Fibroblast of lung (primary cell): Measurements from ENCODE around the gene ABCC9. TPM values are rescaled to one million over a fixed set of nuclear protein-coding genes. Genes with fewer than 3 reads are reported as not detected.

ENCODE experiments used
- DNase-seq, 2 donors: peaks; one replicate each; pipeline versions ENCODE4 v3.0.0 to v3.0.0-alpha.2; 2010; ENCODE audit warnings: low read depth in 2 of 2
- H2AFZ ChIP-seq: 2 replicates; pipeline ENCODE4 v1.5.1; 2012; ENCODE audit warnings: low read length, control low read depth, inconsistent platforms
- H3K27ac ChIP-seq: 2 replicates; pipeline ENCODE4 v1.5.1; 2011; ENCODE audit warnings: low read length, control low read depth; ENCODE audit not compliant: insufficient read depth
- H3K27me3 ChIP-seq: 2 replicates; pipeline ENCODE4 v1.5.1; 2011; ENCODE audit warnings: mild to moderate bottlenecking, low read length; ENCODE audit not compliant: control insufficient read depth, insufficient read depth
- H3K36me3 ChIP-seq: 2 replicates; pipeline ENCODE4 v1.5.1; 2011; ENCODE audit warnings: low read length; ENCODE audit not compliant: control insufficient read depth, insufficient read depth
- H3K4me1 ChIP-seq: 2 replicates; pipeline ENCODE4 v1.5.1; 2011; ENCODE audit warnings: low read length; ENCODE audit not compliant: control insufficient read depth, insufficient read depth; ENCODE audit errors: extremely low read depth
- H3K4me2 ChIP-seq: 2 replicates; pipeline ENCODE4 v1.5.1; 2011; ENCODE audit warnings: low read length, control low read depth; ENCODE audit not compliant: insufficient read depth; ENCODE audit errors: extremely low read depth
- H3K4me3 ChIP-seq, 4 experiments: fragments of 200-600 bp in 1 of 4; sonication (generic) in 1 of 4; replicated peaks in 1 of 4; 2 replicates each; pipeline ENCODE4 v1.5.1; 2011 to 2016; ENCODE audit warnings: low read length in 4 of 4, low read depth in 3 of 4, mild to moderate bottlenecking in 3 of 4, control low read depth in 2 of 4, inconsistent platforms in 1 of 4, mixed read lengths in 1 of 4; ENCODE audit not compliant: insufficient read depth in 1 of 4; ENCODE audit errors: control extremely low read depth in 1 of 4
- H3K79me2 ChIP-seq: 2 replicates; pipeline ENCODE4 v1.5.1; 2012; ENCODE audit warnings: mild to moderate bottlenecking, low read length, inconsistent platforms; ENCODE audit not compliant: control insufficient read depth, insufficient read depth
- H3K9ac ChIP-seq: 2 replicates; pipeline ENCODE4 v1.5.1; 2011; ENCODE audit warnings: mild to moderate bottlenecking, low read length, control low read depth; ENCODE audit not compliant: insufficient read depth
- H3K9me3 ChIP-seq: 2 replicates; pipeline ENCODE4 v1.5.1; 2012; ENCODE audit warnings: low read depth, low read length; ENCODE audit not compliant: control insufficient read depth, insufficient read depth
- H4K20me1 ChIP-seq: 2 replicates; pipeline ENCODE4 v1.5.1; 2011; ENCODE audit warnings: low read length; ENCODE audit not compliant: control insufficient read depth, insufficient read depth; ENCODE audit errors: extremely low read depth
- EZH2 ChIP-seq: IDR thresholded peaks from 2 replicates; pipeline ENCODE4 v1.5.1; 2012; ENCODE audit warnings: low read length, control low read depth, mild to moderate bottlenecking; ENCODE audit errors: missing control alignments
- polyA plus RNA-seq, 2 donors: library from polyadenylated mRNA; depleted of rRNA in 1 of 2; stranded (reverse) in 1 of 2; unstranded in 1 of 2; fragments of >200 nt; gene quantifications; 2 replicates each; pipeline ENCODE4 v1.2.1, GENCODE V29; 2011 to 2012; ENCODE audit warnings: missing spikeins in 1 of 2
- total RNA-seq: library from RNA; depleted of rRNA; stranded (reverse); fragments of >200 nt; gene quantifications from 2 replicates; pipeline ENCODE4 v1.2.1, GENCODE V29; 2014
- TF ChIP-seq, protein P1 (sequence below), 2 donors: IDR thresholded peaks in 1 of 2; conservative IDR thresholded peaks in 1 of 2; 1 replicate in 1 of 2; 2 replicates in 1 of 2; pipeline ENCODE4 v1.5.1; 2011 to 2012; ENCODE audit warnings: low read length in 2 of 2, control low read depth in 1 of 2, inconsistent platforms in 1 of 2, low read depth in 1 of 2, mild to moderate bottlenecking in 1 of 2

ABCC9 gene
- total and polyA plus RNA-seq, 2 donors (not counting 1 experiment from before 2014, with no cell fraction given) = 9.9 to 31.1 TPM

DNA sequence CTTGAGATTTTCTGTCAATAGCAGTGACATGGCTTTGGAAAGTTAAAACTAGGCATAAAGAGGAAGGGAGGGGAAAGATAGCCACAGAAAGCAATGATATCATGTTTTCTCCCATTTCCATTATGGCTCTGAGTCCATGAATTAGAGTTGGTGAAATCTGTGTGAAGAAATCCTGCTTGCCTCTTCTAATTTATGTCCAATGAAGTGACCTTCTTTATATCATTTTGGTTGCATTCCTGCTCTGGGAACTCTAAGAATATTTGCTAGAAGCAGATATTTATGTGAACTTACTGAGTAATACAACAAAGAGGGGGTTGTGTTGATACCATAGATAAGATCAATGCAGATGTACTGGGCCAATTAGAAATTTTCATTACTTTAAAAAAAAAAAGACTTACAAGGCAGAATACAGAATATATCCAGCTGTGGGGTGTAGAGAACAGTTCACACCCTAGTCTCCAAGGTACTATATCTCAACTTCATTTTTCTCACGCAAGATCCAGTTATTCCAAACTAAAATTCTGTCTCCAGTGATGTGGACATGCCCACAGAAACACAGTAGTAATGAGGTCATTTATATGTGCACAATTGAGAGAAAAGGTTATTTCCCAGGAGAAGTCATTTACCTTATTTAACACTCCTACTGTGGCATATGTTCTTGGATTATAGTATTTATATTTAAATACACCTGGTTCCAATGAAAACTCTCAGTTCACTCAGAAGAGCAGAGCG, 115.2 kb downstream of the ABCC9 start:
- TF ChIP-seq, protein P1, sequence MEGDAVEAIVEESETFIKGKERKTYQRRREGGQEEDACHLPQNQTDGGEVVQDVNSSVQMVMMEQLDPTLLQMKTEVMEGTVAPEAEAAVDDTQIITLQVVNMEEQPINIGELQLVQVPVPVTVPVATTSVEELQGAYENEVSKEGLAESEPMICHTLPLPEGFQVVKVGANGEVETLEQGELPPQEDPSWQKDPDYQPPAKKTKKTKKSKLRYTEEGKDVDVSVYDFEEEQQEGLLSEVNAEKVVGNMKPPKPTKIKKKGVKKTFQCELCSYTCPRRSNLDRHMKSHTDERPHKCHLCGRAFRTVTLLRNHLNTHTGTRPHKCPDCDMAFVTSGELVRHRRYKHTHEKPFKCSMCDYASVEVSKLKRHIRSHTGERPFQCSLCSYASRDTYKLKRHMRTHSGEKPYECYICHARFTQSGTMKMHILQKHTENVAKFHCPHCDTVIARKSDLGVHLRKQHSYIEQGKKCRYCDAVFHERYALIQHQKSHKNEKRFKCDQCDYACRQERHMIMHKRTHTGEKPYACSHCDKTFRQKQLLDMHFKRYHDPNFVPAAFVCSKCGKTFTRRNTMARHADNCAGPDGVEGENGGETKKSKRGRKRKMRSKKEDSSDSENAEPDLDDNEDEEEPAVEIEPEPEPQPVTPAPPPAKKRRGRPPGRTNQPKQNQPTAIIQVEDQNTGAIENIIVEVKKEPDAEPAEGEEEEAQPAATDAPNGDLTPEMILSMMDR (conservative IDR thresholded peaks at IDR 0.05 in 1 of 2, IDR thresholded peaks at IDR 0.05 in 1 of 2; ENCODE audit: low read depth in 1 of 2, low read length in 2 of 2) = no peak
- no peak for TF ChIP-seq EZH2
- no peak overlapping the region for H3K9ac ChIP-seq
- no peak for DNase-seq

DNA sequence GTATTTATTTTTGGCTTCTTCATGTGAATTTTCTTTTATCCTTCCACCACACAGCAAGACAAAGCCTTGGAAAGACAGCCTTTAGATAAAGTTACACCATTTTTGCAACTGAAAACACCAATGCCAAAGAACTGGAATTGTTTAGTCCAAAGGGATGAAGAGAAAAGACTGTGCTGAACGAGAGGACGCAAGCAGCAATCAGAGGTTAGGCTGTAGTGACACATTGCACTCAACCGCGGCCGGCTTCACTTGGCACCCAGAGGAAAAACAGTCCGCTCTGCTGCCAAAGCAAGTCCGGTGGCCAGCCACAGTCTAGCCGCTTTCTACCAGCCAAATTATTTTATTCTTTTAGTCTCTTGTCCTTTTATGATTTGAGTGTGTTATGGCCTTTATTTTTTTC, 117.6 kb downstream of the ABCC9 start:
- no peak overlapping the region for H3K27ac ChIP-seq
- H3K4me1 ChIP-seq = peaks cover 6% of the 10 kb centered on the region
- H3K4me3 ChIP-seq = no peak overlapping the region
- H3K27me3 ChIP-seq = no peaks in the 10 kb centered on the region
- H3K36me3 ChIP-seq = no peaks in the 10 kb centered on the region
- peak overlapping the region; percentile 2 for H2AFZ ChIP-seq
- no peaks in the 10 kb centered on the region for H4K20me1 ChIP-seq
- peak overlapping the region; percentile 44 for H3K4me2 ChIP-seq
- TF ChIP-seq, protein P1 (conservative IDR thresholded peaks at IDR 0.05 in 1 of 2, IDR thresholded peaks at IDR 0.05 in 1 of 2; ENCODE audit: low read depth in 1 of 2, low read length in 2 of 2) = no peak
- no peak overlapping the region for H3K9ac ChIP-seq
- peak; percentile 30 to 51 for DNase-seq
- no peaks in the 10 kb centered on the region for H3K79me2 ChIP-seq
- H3K9me3 ChIP-seq = no peaks in the 10 kb centered on the region

More for the DNA sequence above, 115.2 kb downstream of the ABCC9 start:
- Histone ChIP-seq H3K36me3 (no peaks in the 10 kb centered on the region), H3K27me3 (no peaks in the 10 kb centered on the region), H3K27ac (no peak overlapping the region), H3K9me3 (no peaks in the 10 kb centered on the region), H4K20me1 (no peaks in the 10 kb centered on the region), H2AFZ (no peak overlapping the region), H3K4me3 (no peak overlapping the region), H3K4me2 (no peak overlapping the region), H3K79me2 (no peaks in the 10 kb centered on the region), H3K4me1 (no peaks in the 10 kb centered on the region)

DNA sequence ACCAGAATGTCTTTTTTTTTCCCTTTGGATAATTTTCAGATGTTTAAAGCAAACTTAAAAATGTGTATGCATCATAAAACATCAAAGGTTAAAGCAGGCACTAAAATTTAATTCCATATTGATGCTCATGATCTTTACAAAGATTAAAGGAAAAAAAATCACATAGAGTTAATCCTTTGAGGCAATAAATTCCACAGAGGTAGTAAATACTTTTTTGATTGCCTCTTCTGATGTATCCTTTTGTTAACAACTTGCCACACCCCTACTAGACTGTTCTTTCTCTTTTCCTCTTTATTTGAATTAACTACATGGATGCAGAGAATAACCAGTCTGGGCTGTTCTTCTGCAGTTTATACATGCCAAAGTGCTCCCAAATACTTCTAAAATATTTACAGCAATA, 121.5 kb downstream of the ABCC9 start:
- Histone ChIP-seq H3K27ac (no peak overlapping the region), H3K9ac (no peak overlapping the region), H3K9me3 (no peaks in the 10 kb centered on the region), H3K79me2 (no peaks in the 10 kb centered on the region), H3K4me2 (peak overlapping the region; percentile 48), H3K4me3 (no peak overlapping the region), H2AFZ (no peak overlapping the region), H3K36me3 (no peaks in the 10 kb centered on the region), H3K27me3 (no peaks in the 10 kb centered on the region), H4K20me1 (no peaks in the 10 kb centered on the region), H3K4me1 (peaks cover 6% of the 10 kb centered on the region)
- TF ChIP-seq, protein P1 (conservative IDR thresholded peaks at IDR 0.05 in 1 of 2, IDR thresholded peaks at IDR 0.05 in 1 of 2; ENCODE audit: low read depth in 1 of 2, low read length in 2 of 2) = no peak
- no peak for TF ChIP-seq EZH2
- DNase-seq = no peak
